Loucy (cell line): ENCODE data around the gene GMEB2.
"Not testable (repeated sequence)": the region's sequence is repeated elsewhere in the genome, so short reads cannot be mapped to it uniquely, and the experiment has no call there.

ENCODE experiments used
- H2AFZ ChIP-seq: fragments of 200-600 bp; sonication (generic); 2 replicates; pipeline ENCODE4 v1.6.0; 2016; ENCODE audit warnings: antibody characterized with exemption, mild to moderate bottlenecking, low read length, moderate library complexity
- H3F3A ChIP-seq: fragments of 200-600 bp; 2 replicates; pipeline ENCODE4 v1.6.0; 2016; ENCODE audit warnings: antibody characterized with exemption, low read depth, mild to moderate bottlenecking
- H3K27me3 ChIP-seq: fragments of 200-600 bp; sonication (generic); 2 replicates; pipeline ENCODE4 v1.6.1; 2014; ENCODE audit warnings: low read length, mild to moderate bottlenecking; ENCODE audit not compliant: insufficient read depth, poor library complexity, severe bottlenecking
- H3K36me3 ChIP-seq: fragments of 200-600 bp; sonication (generic); 2 replicates; pipeline ENCODE4 v1.6.1; 2016; ENCODE audit warnings: low read length; ENCODE audit not compliant: insufficient read depth
- H3K4me1 ChIP-seq: fragments of 200-600 bp; sonication (generic); 2 replicates; pipeline ENCODE4 v1.5.1; 2014; ENCODE audit warnings: low read length, mild to moderate bottlenecking; ENCODE audit not compliant: insufficient read depth, poor library complexity, severe bottlenecking
- H3K4me2 ChIP-seq: fragments of 200-600 bp; sonication (generic); 2 replicates; pipeline ENCODE4 v1.6.0; 2014; ENCODE audit warnings: antibody characterized with exemption, low read length, low read depth, mild to moderate bottlenecking; ENCODE audit not compliant: poor library complexity, severe bottlenecking
- H3K4me3 ChIP-seq: fragments of 200-600 bp; sonication (generic); 2 replicates; pipeline ENCODE4 v1.5.1; 2014; ENCODE audit warnings: low read length, mild to moderate bottlenecking, mixed read lengths; ENCODE audit not compliant: poor library complexity, severe bottlenecking
- H3K79me2 ChIP-seq: fragments of 200-600 bp; sonication (generic); 2 replicates; pipeline ENCODE4 v1.6.1; 2014; ENCODE audit warnings: low read length; ENCODE audit not compliant: insufficient read depth
- H3K9ac ChIP-seq: fragments of 200-600 bp; sonication (generic); 2 replicates; pipeline ENCODE4 v1.6.0; 2014; ENCODE audit warnings: mild to moderate bottlenecking, low read depth, low read length, moderate library complexity; ENCODE audit not compliant: poor library complexity, severe bottlenecking
- H3K9me2 ChIP-seq: fragments of 200-600 bp; sonication (generic); replicated peaks from 2 replicates; pipeline ENCODE4 v1.6.1; 2016; ENCODE audit warnings: low read depth, low read length, mixed read lengths
- H3K9me3 ChIP-seq: fragments of 200-600 bp; sonication (generic); 2 replicates; pipeline ENCODE4 v1.6.1; 2014; ENCODE audit warnings: mild to moderate bottlenecking, antibody characterized with exemption, low read length, low read depth; ENCODE audit not compliant: insufficient read depth
- H4K20me1 ChIP-seq: fragments of 200-600 bp; sonication (generic); 2 replicates; pipeline ENCODE4 v1.6.0; 2014; ENCODE audit warnings: antibody characterized with exemption, low read length, mild to moderate bottlenecking; ENCODE audit not compliant: insufficient read depth, poor library complexity, severe bottlenecking
- CTCF ChIP-seq: fragments of 200-600 bp; sonication (generic); conservative IDR thresholded peaks from 2 replicates; pipeline ENCODE4 v1.5.1; 2014; ENCODE audit warnings: mild to moderate bottlenecking, antibody characterized with exemption, low read length
- EZH2phosphoT487 ChIP-seq: fragments of 200-600 bp; IDR thresholded peaks from 2 replicates; pipeline ENCODE4 v1.6.1; 2018; ENCODE audit warnings: antibody characterized with exemption, mild to moderate bottlenecking, moderate library complexity, borderline replicate concordance

The GMEB2 gene

DNA sequence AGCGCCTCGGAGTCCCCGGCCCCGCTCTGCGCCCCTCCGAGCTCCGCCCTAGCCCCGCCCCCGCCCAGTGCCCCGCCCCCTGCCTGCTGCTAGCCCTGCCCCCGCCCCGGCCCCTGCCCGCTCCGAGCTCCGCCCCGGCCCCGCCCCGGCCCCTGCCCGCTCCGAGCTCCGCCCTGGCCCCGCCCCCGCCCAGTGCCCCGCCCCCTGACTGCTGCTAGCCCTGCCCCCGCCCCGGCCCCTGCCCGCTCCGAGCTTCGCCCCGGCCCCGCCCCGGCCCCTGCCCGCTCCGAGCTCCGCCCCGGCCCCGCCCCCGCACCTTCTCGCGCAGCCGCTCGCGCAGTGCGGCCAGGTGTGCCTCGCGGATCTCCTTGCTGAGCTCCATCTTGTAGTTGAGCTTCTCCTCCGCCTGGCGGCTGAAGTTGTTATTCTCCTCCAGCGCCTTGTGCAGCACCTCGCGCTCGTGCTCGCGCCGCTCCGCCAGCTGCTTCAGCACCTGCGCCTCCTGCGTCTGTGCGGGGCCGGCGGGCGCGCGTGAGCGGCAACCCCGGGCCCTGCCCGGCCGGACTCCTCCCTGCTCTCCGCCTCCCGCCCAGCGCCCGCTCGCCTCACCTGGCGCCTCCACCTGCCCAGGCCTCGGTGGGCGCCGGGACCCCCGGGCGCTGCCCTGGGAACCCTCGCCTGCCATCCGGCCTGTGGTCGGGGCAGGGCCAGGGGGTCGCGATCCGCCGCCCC is 15.1 kb upstream of the GMEB2 start:
- no peak overlapping the region for H3K9ac ChIP-seq
- peaks cover 10% of the 10 kb centered on the region for H3F3A ChIP-seq
- H3K4me3 ChIP-seq: no peak overlapping the region
- H2AFZ ChIP-seq: no peak overlapping the region
- no peaks in the 10 kb centered on the region for H3K9me3 ChIP-seq
- TF ChIP-seq EZH2phosphoT487 (no peak), CTCF (no peak)
- H3K9me2 ChIP-seq: no peaks in the 10 kb centered on the region
- H3K36me3 ChIP-seq: peaks cover 4% of the 10 kb centered on the region; the same call in 1 of the 2 replicates
- H3K79me2 ChIP-seq: peaks cover 4% of the 10 kb centered on the region; the same call in 1 of the 2 replicates
- no peaks in the 10 kb centered on the region for H3K27me3 ChIP-seq
- peak overlapping the region; percentile 64 for H3K4me2 ChIP-seq
- H4K20me1 ChIP-seq: peaks cover 10% of the 10 kb centered on the region
- H3K4me1 ChIP-seq: peaks cover 33% of the 10 kb centered on the region

DNA sequence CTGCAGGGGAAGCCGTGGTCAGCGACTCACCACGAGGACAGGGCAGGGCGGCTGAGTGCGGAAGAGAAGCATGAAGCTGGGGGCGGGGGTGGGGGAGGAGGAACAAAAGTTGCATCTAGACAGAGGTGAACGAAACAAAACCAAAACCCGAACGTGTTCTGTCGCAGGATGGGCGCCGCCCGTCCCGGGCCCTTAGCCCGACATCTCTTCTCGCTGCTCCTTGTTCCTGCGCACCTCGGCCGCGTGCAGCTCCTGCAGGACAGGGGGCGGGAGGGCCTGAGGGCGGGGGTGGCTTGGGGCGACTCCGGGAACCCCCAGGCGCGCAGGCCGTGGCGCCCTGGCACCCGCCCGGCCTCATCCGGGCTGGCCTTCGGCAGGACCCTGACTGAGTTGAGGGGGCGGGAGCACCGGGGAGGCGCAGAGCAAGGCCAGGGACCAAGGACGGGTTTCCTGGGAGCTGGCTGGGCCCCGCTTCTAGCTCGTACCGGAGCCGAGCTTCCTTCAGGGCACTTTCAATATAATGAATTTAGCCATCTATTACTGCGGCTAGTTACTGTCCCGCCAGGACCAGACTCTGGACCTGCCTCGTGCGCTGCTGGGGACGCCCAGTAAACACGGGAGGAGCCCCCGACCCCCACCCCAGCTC is 14.4 kb upstream of the GMEB2 start:
- H3F3A ChIP-seq: peaks cover 15% of the 10 kb centered on the region
- peaks cover 10% of the 10 kb centered on the region for H4K20me1 ChIP-seq
- no peaks in the 10 kb centered on the region for H3K9me2 ChIP-seq
- no peaks in the 10 kb centered on the region for H3K27me3 ChIP-seq
- H3K9ac ChIP-seq: peak overlapping the region; percentile 42
- no peak overlapping the region for H2AFZ ChIP-seq
- TF ChIP-seq EZH2phosphoT487 (no peak), CTCF (no peak)
- peaks cover 38% of the 10 kb centered on the region for H3K4me1 ChIP-seq
- peaks cover 4% of the 10 kb centered on the region; the same call in 1 of the 2 replicates for H3K36me3 ChIP-seq
- H3K9me3 ChIP-seq: no peaks in the 10 kb centered on the region
- peak overlapping the region; percentile 64 for H3K4me2 ChIP-seq
- peak overlapping the region; percentile 51 for H3K4me3 ChIP-seq
- H3K79me2 ChIP-seq: peaks cover 4% of the 10 kb centered on the region; the same call in 1 of the 2 replicates

GRCh38 chr20:63640686-63641085 is 13.8 kb upstream of the GMEB2 start:
- Histone ChIP-seq H3K4me1 (peaks cover 38% of the 10 kb centered on the region), H3F3A (peaks cover 15% of the 10 kb centered on the region), H4K20me1 (peaks cover 10% of the 10 kb centered on the region)
- H2AFZ ChIP-seq, H3K4me2 ChIP-seq, H3K27me3 ChIP-seq, H3K9me2 ChIP-seq, H3K9me3 ChIP-seq, H3K4me3 ChIP-seq, H3K9ac ChIP-seq, H3K79me2 ChIP-seq, H3K36me3 ChIP-seq: not testable (repeated sequence)
